AG04450 (cell line): ENCODE data around the gene RORB. TPM values are rescaled to one million over a fixed set of nuclear protein-coding genes. Genes with fewer than 3 reads are reported as not detected.
"Not testable (repeated sequence)": the region's sequence is repeated elsewhere in the genome, so short reads cannot be mapped to it uniquely, and the experiment has no call there.

Source experiments
- CTCF ChIA-PET: fragments of 300-600, 350-600 bp; formaldehyde crosslinking; extraction: SDS; loops from one replicate; lab custom pipeline; 2022; ENCODE audit warnings: antibody characterized with exemption, inconsistent platforms; lab: Charles Lee
- POLR2A ChIA-PET: fragments of 350-600 bp; formaldehyde crosslinking; extraction: SDS; loops from one replicate; lab custom pipeline; 2021; ENCODE audit warnings: antibody characterized with exemption, inconsistent platforms; lab: Yijun Ruan, JAX
- DNase-seq: peaks from one replicate; pipeline ENCODE4 v3.0.0-alpha.2; 2011; ENCODE audit warnings: low read depth, low spot score
- H3K27ac ChIP-seq: one replicate; pipeline ENCODE4 v1.5.1; 2012; ENCODE audit warnings: low read depth, low read length, control low read depth
- H3K27me3 ChIP-seq: one replicate; pipeline ENCODE4 v1.6.0; 2012; ENCODE audit warnings: low read length; ENCODE audit not compliant: control insufficient read depth, insufficient read depth
- H3K4me3 ChIP-seq: 2 replicates; pipeline ENCODE4 v1.5.1; 2011; ENCODE audit warnings: mild to moderate bottlenecking, low read depth, low read length, control low read depth
- H3K9me3 ChIP-seq: 2 replicates; pipeline ENCODE4 v1.5.1; 2012; ENCODE audit warnings: low read length; ENCODE audit not compliant: control insufficient read depth, insufficient read depth
- polyA plus RNA-seq: library from polyadenylated mRNA; depleted of rRNA; stranded (reverse); fragments of >200 nt; gene quantifications from 2 replicates; pipeline ENCODE4 v1.2.3, GENCODE V29; 2011
- TF ChIP-seq, protein P1 (sequence below): IDR thresholded peaks from 2 replicates; pipeline ENCODE4 v1.5.1; 2011; ENCODE audit warnings: low read depth, low read length, control low read depth, inconsistent platforms

Gene RORB
- polyA plus RNA-seq, 1 experiment = not detected

DNA sequence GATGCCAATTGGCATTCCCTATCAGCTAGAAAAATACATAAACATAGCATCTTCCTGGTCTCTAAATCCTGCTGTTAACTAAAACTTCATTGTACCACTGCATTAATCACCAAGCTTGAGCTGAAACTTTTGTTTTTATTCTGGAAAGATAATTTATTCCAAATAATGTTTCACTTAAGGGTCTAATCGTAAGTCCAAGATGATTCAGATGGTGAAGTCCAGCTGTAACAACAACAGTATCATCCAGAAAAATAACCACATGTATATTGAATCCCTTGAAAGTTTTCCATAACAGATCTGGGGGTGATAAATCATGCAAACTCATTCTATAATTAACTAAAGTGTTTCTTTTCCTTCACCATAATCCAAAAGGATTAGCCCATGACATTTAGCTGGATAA is 23.9 kb downstream of the RORB start:
- TF ChIP-seq, protein P1, sequence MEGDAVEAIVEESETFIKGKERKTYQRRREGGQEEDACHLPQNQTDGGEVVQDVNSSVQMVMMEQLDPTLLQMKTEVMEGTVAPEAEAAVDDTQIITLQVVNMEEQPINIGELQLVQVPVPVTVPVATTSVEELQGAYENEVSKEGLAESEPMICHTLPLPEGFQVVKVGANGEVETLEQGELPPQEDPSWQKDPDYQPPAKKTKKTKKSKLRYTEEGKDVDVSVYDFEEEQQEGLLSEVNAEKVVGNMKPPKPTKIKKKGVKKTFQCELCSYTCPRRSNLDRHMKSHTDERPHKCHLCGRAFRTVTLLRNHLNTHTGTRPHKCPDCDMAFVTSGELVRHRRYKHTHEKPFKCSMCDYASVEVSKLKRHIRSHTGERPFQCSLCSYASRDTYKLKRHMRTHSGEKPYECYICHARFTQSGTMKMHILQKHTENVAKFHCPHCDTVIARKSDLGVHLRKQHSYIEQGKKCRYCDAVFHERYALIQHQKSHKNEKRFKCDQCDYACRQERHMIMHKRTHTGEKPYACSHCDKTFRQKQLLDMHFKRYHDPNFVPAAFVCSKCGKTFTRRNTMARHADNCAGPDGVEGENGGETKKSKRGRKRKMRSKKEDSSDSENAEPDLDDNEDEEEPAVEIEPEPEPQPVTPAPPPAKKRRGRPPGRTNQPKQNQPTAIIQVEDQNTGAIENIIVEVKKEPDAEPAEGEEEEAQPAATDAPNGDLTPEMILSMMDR = no peak
- DNase-seq = no peak
- CTCF ChIA-PET = no interaction called here

DNA sequence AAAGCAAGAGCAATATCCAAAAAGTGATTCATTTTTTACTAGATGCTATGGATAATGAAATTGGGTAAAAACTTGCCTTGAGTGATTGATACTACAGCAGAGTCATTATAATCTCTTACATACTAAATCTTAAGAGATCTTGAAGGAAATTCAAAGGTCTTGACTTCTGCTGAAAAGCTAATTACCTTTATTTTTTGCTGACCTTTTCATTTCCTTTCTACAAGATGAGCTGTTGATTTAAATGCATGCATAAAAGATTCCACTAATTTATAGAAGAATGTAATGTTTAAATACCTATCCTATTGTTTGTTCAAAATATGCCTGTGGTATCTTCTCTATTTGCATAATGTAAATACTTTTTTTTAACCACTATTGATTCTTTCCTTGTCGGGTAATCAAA is 27.2 kb downstream of the RORB start:
- Histone ChIP-seq H3K27me3 (no peaks in the 10 kb centered on the region), H3K27ac (no peak overlapping the region), H3K4me3 (no peak overlapping the region), H3K9me3 (no peaks in the 10 kb centered on the region)
- ChIA-PET POLR2A (no interaction called here), CTCF (no interaction called here)
- no peak for DNase-seq
- TF ChIP-seq, protein P1 = no peak

More for the DNA sequence above, 23.9 kb downstream of the RORB start:
- Histone ChIP-seq H3K4me3 (no peak overlapping the region), H3K27ac (no peak overlapping the region), H3K27me3 (no peaks in the 10 kb centered on the region), H3K9me3 (no peaks in the 10 kb centered on the region)
- POLR2A ChIA-PET = no interaction called here

DNA sequence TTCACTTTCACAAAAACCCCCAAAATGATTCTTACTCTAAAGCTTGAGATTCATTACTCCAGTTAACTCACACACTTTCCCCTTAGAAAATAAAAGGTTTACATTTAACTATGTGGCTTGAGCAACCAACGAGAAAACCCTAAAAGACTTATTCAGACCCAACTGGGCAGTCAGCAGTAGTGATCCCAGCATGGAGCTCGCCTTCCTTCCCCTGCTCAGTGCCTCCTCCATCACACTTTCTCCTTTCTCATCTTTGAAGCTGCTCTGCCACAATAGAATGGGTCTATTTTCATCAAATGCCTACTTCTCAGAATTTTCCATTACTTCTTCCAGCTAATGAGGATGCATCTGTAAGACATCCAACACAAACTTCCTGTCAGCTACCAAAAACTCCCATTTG is 29.1 kb downstream of the RORB start:
- H3K27me3 ChIP-seq = no peaks in the 10 kb centered on the region
- TF ChIP-seq, protein P1 = no peak
- H3K4me3 ChIP-seq = no peak overlapping the region
- no peak overlapping the region for H3K27ac ChIP-seq
- ChIA-PET CTCF (no interaction called here), POLR2A (no interaction called here)
- DNase-seq = no peak
- H3K9me3 ChIP-seq = no peaks in the 10 kb centered on the region

DNA sequence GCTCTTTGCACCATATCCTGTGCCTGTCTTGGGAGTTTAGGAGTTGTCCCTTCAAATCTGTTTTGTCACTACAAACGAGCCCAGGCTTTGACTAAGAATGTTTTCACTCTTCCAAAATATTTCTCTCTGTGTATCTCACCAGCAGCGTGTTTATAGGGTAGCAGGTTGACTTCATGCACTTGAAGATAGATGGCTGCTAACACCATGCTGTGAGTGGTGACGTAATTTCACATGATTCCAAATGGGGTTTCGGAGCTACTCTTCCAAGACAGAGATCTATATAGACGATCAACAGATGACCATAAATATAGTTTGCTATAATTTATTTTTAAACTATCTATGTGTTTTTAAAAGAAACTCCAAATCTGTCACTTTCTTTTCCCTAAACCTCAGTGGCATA is 30.6 kb downstream of the RORB start:
- TF ChIP-seq, protein P1 = no peak
- POLR2A ChIA-PET = no interaction called here

DNA sequence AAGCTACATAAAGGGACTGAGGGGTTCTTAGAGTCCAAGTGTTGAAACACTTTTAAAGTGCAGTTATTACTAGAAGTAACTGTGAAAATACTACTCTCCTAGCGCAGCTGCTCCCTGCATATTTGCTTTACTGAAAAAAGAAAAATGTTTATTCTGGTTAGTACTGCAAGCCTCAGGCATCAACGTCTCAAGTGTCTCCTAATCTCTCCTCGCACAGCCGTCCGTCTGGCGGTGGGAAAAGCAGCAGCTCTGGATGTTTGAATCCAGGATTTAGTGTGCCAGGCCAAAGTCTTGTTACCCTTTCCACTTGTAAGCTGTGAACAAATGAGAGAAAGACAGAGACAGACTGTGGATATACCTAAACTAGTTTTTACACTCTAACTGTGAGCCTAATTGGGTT is 31.1 kb downstream of the RORB start:
- ChIA-PET POLR2A (no interaction called here), CTCF (no interaction called here)
- no peak overlapping the region for H3K4me3 ChIP-seq
- H3K27ac ChIP-seq = no peak overlapping the region
- no peaks in the 10 kb centered on the region for H3K27me3 ChIP-seq
- no peak for DNase-seq
- TF ChIP-seq, protein P1 = no peak
- no peaks in the 10 kb centered on the region for H3K9me3 ChIP-seq

More for the DNA sequence above, 30.6 kb downstream of the RORB start:
- CTCF ChIA-PET = no interaction called here
- Histone ChIP-seq H3K9me3 (no peaks in the 10 kb centered on the region), H3K4me3 (no peak overlapping the region), H3K27ac (no peak overlapping the region), H3K27me3 (no peaks in the 10 kb centered on the region)
- DNase-seq = no peak

DNA sequence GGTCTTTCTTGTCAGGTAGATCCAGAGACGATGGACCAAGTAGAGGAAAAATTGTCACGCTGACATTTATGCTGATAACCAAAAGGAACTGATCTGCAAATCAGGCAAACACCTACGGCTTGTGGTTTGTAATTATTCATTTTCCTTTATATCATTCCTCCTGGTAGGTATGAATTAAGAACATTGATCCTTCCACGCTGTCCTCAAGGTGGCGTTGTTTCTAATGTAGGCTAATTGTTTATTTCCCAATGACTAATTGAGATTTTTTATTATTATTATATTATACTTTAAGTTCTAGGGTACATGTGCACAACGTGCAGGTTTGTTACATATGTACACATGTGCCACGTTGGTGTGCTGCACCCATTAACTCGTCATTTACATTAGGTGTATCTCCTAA is 33.3 kb downstream of the RORB start:
- DNase-seq, POLR2A ChIA-PET, H3K9me3 ChIP-seq, H3K27me3 ChIP-seq, H3K4me3 ChIP-seq, H3K27ac ChIP-seq: not testable (repeated sequence)
- CTCF ChIA-PET = interaction anchor here (1.3 kb wide), 1 partner anchor 213 kb away, joined by 4 read pairs; no protein-coding TSS in a partner anchor
